HG02642 (cell line): Measurements from ENCODE around the gene CKS1B.

Source experiments
- ATAC-seq: cut with Tn5 transposase; IDR thresholded peaks from one replicate; pipeline ENCODE4 v1.9.1; 2021; ENCODE audit warnings: mild to moderate bottlenecking; ENCODE audit not compliant: unreplicated experiment, poor library complexity

Gene CKS1B

GRCh38 chr1:154974102-154974807 lies at the start of gene CKS1B:
CKS1B (plus strand) TSS chr1:154974681; CDS start chr1:154974746, 65 bp downstream.
- ATAC-seq = peak; percentile 78

DNA sequence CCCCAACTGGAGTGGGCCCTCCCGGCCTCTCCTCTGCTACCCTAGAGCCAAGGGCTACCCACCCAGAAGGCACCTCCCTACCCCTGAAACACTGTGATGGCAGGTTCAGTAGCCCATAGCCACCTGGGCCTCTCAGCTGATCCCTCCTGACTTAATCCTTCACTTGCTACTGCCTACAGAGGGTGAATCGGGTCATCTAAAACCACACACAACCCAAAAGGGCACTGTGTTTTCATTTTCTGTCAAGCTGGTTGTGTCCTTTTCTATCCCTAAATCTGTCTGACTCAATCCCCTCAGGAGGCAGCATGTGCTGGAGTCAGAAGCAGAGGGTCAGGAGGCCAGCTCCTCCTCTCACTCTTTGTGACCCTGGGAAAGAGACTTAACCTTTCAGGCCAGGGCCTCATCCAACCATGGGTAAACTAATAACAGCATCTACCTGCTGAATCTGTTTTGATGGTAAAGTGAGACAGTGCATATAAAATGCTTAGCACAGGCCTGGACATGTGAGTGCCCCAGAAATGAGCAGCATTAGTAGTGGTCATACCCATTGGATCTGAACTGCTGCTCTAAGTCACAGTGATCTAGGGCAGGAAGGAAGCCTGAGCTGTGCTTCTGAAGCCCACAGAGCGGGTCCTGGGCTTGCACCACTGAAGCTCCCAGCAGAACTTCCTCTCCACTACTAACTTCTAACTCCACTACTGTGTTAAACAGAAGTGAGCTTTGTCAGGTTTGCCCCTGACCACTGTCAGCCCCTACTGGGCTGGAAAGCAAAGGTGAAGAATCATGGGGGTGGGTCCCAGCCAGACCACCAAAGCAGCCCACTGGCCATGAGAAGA lies 48.9 kb upstream of the CKS1B start:
- ATAC-seq = no peak

DNA sequence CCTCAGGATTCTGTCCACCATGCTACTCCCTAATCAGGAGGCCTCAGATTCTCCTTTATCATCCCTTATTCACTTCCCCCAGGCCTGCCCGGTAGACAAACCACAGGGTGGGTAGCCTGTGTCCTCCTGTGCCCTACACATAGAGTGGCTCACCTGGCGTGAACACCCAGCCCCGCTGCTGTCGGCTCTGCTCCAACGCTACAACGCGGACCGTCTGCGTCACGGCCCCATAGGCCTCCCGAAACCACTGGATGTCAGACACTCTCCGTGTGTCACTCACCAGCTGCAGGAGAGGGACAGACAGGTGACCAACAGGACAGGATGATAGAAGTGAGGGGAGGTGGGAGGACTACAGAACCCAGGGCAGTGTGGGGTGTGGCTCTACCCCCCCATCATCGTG lies 48.3 kb upstream of the CKS1B start:
- ATAC-seq = no peak

- no peak for ATAC-seq
Measured at GRCh38 chr1:154931940-154932487, 42.5 kb upstream of the CKS1B start.

- ATAC-seq = no peak
Measured at GRCh38 chr1:154934358-154934948, 40.0 kb upstream of the CKS1B start.

DNA sequence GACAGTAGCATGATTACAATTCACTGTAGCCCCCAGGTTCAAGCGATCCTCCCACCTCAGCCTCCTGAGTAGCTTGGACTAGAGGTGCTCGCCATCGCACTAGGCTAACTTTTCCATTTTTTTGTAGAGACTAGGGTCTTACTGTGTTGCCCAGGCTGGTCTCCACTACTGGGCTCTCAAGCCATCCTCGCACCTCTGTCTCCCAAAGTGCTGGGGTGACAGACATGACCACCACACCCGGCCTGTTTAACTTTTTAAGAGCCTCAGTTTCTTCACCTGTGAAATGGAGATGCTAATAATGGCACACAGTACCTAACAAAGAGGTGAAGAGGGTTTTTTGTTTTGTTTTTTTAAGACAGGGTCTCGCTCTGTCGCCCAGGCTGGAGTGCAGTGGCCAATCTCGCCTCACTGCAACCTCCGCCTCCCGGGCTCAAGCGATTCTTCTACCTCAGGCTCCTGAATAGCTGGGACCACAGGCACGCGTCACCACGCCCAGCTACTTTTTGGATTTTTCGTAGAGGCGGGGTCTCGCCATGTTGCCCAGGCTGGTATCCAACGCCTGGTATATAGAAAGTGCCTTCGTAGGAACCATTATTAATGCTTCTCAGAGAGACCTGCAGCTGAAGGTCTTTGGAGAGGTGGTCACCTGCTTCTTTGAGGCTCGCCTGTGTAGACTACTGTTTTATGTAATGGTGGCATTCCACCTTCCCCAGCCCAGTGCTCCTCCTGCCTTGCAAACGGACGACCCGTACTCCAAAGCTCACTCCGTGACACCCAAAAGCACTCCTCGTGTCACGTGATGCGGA lies 38.5 kb upstream of the CKS1B start:
- ATAC-seq = no peak

- ATAC-seq = peak; percentile 82
Measured at GRCh38 chr1:154936555-154937084, 37.9 kb upstream of the CKS1B start, which contains the start of gene PMVK. PMVK (minus strand) TSS chr1:154936719; CDS start chr1:154936685, 34 bp downstream.

DNA sequence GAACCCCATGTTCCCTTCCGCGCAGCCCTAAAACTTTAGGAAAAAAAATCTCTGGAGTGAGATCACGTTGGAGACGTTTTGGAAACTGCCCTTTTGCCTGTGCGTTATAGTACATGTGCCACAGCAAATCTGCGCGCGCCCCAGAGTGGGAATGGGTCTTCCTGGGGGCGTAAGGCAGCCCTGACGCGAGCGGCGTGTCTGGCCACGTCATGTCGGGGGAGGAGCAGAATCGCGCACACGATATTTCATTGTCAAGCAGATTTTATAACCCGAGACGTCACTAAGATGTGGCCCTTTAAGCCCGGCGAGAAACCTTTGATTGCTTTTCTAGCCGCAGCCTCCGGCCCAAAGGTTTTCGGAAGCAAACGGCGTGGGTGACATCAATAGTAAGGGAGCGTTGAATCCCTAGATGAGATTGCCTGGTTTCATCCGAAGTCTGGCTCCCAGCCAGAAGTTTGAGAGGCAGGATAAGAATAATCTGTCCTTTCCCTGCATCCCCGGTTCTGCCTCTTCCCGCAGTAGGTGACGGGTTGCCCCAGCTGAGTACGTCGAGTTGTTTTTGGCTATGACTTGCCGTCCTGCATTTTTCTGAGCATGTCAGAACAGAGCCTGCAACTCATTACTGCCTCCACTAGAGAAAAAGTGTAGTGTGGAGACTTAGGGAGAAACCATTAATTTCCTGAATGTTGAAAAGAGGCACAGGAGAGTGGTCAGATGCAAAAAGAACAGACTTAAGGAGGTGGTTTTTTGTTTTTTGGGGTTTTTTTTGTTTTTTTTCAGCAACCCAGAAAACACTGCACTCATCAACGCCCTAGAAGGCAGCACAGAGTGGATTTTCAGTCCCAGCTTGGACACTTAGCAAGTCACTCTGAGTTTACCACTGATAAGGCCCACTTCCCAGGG lies 37.1 kb upstream of the CKS1B start:
- ATAC-seq = peak; percentile 63

DNA sequence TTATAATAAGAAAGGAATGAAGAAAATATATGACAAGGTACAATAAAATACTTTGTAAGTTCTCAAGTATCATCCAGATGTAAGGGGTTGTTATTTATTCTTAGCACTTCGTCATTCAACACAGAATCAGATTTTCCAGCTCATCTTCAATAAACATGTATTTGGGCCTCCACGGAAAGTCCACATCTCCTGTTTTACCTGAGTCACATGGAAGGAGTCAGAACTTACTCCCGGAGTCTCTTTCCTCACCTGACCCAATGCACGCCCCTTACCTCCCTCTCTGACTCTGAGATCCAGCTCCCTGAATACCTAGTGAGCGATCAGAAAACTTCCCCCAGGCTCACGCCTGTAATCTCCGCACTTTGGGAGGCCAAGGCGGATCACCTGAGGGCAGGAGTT lies 36.5 kb upstream of the CKS1B start:
- no peak for ATAC-seq

DNA sequence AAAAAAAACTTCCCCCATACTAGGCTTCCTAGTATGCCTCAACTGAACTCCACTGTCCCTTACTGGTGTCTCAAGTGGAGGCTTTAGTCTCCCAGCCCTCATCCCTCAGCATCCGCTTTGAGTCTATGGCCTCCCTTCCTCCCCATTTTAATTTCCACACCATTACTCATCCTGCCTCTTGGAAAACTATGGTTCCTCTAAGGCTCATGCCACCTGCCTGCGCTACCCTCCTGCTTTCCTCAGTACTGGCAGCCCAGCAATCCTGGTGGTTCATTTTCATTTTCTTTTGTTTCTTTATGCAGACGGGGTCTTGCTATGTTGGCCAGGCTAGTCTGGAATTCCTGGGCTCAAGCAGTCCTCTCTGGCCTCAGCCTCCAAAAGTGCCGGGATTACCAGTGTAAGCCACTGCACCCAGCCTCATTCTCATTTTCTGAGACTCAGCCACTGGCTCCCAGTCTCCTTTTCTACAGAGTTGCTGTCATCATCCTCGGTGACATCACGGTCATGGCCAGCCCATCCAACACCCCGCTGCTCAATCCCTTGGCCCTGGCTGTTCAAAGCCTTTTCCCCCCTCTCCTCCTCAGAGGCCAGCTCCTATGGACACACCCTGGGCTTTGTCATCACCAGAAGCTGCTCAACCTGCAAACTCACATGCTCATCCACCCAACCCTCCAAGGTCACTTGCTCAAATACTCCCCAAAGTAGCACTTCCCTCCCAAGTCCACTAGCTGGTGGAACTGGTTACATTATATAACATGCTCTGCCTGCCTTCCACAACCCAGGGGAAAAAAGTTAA lies 35.7 kb upstream of the CKS1B start:
- ATAC-seq = no peak

- ATAC-seq = no peak
Measured at GRCh38 chr1:154940213-154940560, 34.3 kb upstream of the CKS1B start.

DNA sequence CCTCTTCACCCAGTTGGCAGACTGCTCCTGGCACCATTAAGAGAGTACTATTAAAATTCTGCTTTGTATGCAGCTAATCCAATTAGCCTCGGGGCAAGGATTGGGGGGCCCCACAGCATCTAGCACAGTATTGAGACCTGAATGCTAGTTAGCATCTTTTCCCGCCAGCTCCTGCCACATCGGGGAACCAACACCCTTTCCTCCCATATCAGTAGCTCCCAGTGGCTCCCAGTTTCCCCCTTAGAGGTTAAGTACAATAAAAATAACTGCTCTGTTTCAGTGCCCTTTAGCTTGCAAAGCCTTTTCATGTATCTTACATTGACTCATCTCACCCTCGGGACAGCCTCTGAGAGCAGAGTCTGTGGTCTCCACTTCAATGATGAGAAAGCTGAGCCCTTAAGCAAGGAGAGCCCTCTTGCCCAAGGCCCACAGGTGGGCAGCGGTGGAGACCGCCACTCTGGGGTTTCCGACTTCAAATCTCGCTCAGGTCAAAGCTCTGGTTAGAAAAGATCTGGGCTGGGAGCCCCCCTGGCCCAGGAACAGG lies 33.8 kb upstream of the CKS1B start:
- no peak for ATAC-seq

DNA sequence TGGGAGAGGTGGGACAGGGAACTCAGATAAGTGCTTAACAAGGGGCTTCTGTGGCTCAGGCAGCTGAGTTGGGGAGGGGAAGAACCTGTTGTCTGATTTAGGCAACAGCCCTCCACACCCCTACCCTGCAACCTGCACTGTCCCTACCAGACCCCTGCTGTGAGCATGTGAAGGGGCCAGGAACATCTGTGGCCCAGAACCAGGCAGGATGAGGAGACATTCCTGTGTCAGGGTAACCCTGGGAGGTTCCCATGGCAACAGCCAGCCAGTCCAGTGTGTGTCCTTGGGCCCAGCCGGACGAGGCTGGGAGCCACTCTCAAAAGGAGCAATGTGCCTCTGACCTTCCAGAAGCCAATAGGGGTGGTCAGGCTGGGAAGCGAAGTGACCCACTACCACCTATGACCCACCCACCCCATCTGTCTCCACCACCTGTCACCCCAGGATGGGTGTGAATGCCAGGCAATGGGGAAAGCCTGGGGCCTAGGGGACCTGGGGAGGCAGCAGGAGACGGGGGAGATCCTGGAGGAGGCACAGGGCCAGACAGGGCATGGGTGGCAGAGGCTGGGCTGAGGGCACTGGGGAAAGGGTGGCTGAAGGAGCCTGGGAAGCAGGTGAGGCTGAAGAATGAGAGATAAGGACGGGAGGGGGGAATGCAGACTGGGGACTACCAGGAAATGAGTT lies 33.0 kb upstream of the CKS1B start:
- ATAC-seq = no peak

DNA sequence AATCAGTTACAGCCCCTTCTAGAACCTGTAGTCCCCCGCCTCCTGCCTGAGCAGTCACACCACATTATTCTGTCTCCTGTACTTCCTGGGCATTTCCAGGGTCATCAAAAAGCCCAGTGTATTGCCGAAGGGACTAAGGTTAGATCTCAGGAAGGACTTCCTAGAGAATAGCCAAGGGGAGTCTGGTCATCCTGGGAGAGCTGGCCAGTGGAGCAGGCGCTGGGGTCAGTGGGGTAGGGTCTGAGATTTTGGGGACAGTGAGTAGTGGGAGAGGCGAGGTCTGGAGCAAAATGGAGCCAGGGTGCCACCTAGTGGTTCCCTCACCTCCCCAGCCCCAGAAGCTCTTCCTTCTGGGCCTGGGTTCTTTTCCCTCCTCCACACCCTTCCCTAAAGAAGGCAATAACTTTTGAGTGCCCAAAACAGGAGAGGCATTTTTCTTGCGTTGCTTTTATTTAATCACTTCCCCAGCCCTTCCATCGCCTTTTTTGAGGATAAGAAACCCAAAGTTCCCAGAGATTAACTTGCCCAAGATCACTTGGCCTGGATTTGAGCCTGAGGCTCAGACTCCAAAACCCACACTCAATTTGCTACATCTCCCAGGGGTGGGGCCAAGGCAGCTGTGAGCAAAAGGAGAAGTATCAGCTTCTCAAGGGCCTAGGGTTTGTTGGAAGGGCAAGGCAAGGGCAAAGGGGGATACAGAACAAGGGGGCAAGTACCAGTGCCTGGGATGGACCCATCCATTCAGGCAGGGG lies 30.7 kb upstream of the CKS1B start:
- no peak for ATAC-seq

GRCh38 chr1:154944401-154945159 lies 29.9 kb upstream of the CKS1B start:
- ATAC-seq = no peak
